Stimulated activated CD4-positive, alpha-beta T cell treated with anti-CD3 and anti-CD28 coated beads, Interleukin-2, amount 100 ng/mL, for 24 hours (primary cell): ENCODE data around the gene GRHPR.
"Not testable (repeated sequence)": the region's sequence is repeated elsewhere in the genome, so short reads cannot be mapped to it uniquely, and the experiment has no call there.

Experiments used
- DNase-seq, 2 donors: peaks; one replicate each; pipeline ENCODE4 v3.0.0-alpha.2; 2020

Gene GRHPR

DNA sequence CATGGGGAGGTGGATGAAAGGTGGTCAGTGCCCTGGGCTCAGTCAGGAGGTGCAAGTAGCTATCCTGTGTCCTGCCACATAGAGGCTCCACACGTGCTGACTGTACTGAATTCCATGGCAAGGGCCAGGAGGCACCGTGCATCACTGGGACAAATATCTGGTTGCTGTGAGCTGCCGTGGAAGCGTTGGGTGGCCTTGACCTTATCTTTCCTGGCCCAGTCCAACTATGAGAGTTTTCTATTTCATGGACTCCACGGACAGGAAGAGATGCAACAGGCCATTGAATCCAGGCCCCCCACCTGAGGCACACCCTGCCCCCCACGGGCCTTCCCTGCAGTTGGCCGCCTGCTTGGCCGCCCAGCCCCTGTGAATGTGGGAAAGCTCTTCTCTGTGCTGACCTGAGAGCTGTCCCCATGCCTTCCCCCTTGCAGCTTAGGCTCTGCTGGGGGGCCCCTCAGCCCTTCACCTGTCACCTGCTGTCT, 1.7 kb downstream of the GRHPR start:
- DNase-seq, result no peak

- DNase-seq, result no peak
Measured at GRCh38 chr9:37424686-37425297, 2.3 kb downstream of the GRHPR start.

DNA sequence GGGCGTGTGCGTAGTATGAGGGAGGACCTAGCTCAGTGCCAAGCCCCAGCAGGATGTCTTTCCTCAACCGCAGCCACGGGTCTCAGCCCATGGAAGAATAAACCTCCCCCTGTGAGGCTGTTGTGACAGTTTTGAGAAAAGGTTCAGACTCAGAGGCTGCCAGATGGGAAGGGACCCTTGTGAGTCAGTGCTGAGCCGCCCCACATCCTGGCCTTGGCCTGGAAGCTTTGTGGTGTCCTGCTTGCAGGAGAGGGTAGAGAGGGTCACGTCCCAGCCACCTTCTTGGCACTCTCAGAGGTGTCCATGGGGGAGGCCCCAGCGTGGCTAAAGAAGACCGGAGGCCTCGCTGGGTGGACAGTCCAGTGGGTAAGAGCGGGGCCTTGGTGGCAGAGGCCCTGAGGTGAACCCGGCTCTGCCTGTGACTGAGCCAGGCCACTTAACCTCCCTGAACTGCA, 2.8 kb downstream of the GRHPR start:
- DNase-seq, result no peak

DNA sequence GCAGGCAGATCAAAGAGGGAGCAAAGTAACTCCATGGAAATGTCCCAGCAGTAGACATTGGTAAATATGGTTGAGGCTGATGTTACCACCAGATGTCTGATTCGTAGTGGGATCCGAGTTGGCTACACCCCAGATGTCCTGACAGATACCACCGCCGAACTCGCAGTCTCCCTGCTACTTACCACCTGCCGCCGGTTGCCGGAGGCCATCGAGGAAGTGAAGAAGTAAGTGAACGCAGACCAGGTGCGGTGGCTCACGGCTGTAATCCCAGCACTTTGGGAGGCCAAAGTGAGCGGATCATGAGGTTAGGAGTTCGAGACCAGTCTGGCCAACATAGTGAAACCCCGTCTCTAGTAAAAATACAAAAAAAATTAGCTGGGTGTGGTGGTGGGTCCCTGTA, 3.9 kb downstream of the GRHPR start:
- DNase-seq, result not testable (repeated sequence)

DNA sequence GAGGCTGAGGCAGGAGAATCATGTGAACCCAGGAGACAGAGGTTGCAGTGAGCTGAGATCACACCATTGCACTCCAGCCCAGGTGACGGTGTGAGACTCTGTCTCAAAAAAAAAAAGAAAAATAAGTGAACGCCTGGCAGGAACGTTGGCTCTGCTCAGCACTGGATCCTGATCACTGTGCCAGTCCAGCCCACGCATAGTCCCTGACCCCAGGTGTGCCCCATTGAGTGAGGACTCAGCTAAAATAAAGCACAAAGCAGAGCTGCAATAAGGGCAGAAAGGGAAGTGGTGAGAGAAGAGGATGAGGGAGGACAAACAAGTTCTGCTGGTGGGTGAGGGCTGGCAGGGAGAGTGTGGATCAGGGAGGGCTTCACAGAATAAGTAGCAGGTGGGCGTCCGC, 4.3 kb downstream of the GRHPR start:
- DNase-seq, result no peak

DNA sequence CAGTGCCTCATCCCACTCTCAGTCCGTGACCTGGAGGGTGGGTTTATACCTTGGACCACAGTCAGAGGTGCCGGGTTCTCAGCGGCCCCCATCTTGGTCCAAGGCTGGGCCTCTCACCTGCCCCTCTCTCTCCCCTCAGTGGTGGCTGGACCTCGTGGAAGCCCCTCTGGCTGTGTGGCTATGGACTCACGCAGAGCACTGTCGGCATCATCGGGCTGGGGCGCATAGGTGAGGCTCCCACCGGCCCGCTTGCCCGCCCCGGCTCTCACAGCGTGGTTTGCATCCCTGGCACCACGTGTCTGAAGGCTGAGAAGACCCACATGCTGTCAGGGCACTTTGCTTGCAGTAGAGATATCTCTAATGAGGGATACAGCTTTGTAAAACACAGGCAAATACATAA, 5.8 kb downstream of the GRHPR start:
- DNase-seq, result no peak

GRCh38 chr9:37429441-37430285, 7.2 kb downstream of the GRHPR start:
- no peak for DNase-seq

DNA sequence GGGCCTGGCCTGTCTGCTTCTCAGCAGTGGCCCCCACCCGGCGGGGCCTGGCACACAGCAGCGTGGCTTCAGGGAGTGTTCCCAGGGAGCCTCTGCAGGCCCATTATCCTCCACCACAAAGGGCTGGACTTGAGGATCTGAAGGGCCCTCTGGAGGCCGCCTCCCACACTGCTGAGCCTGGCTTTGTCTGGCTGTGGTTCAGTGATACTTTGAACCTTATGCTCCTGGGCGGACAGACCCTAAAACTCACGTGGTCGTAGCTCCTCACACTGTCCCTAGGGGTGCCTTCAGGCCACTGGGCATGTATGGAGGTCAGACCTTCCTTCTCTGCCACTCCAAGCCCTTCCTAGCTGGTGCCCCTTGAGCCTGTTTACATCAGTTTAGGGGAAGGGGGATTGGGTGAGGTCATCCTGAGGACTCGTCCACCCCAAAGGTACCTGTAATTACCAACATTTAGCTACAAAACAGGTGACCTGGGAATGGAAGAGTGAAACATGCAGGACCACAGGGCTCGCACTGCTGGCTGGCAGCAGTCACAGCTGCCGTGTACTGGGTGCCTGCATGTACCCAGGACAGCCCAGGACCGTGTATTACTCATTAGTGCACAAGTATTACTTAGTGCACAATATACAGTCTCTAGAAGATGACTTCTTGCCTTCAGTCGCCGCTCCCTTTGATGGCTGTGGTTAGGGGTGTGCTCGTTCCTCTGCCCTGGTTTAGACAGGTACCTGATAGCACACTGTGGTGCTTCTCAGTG, 8.5 kb downstream of the GRHPR start:
- DNase-seq, result no peak

- no peak for DNase-seq
Measured at GRCh38 chr9:37432020-37432419, 9.5 kb downstream of the GRHPR start.

GRCh38 chr9:37433867-37434371, 11.4 kb downstream of the GRHPR start:
- no peak for DNase-seq

- DNase-seq, result no peak
Measured at GRCh38 chr9:37436540-37436939, 14.0 kb downstream of the GRHPR start.

DNA sequence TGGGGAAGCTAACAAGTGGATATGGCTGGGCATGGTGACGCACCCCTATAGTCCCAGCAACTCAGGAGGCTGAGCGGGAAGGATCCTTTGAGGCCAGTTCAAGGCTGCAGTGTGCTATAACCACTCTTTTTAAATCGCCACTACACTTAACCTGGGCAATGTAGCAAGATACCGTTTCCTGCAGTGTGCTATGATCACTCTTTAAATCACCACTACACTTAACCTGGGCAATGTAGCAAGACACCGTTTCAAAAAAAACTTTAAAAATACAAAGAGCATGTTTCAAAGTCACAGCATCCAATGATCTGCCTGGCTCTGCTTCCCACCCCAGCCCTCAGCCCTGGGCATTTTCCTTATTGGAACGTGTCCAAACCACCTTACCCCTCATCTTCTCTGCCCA, 14.5 kb downstream of the GRHPR start:
- no peak for DNase-seq

DNA sequence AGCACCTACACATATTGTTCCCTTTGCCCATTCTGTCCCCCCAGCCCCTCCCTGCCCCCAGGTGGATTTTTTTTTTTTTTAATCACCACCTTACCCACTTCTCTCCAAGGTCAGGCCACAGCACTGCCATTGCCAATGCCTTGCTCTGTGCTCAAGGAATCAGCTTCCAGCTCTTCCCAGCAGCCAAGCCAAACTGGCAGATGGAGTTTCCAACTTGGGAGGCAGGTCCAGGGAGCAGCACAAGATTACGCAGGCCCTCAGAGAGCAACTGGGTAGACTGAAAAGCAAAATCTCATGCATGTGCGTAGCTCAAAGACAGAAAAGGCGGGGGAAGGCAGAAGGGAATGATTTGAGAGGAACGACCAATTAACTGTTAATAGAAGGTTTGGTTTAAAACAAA, 15.1 kb downstream of the GRHPR start:
- no peak for DNase-seq

DNA sequence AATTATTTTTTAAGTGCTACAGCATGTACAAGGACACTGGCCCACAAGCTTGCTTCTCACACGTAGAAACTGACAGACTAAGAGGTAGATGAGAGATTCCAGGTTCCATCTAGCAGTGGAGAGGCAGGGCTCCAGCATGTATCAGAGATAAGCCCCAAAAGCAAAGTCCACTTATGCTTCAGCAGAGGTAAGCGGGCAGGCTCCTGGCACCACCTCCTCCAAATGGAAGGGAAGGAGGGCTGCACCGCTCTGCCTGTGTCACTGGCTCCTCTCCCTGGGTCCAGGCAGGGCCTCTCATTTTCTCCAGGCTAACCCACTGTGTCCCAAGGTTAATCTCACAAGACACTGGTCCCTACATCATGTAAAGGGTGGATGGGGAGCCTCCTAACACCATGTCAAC, 15.9 kb downstream of the GRHPR start:
- no peak for DNase-seq

- no peak for DNase-seq
Measured at GRCh38 chr9:37441776-37442370, 19.4 kb downstream of the GRHPR start.

DNA sequence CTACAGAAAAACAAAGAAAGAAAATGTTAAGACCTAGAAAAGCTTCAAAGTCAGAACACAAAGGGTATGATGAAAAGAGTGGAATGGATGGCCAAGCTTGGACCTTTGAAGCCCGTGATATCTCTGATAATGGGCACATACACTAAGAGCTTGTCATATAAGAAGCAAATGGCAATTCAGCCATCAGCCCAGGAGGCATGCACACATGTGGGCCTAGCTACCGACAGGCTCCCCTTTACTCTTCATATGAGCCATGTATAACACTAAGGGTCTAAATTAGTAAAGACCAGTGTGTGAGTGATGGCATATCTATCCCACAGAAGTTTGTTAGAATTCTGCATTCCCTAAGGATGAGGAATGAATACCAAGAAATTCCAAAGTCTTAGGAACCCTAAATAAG, 20.1 kb downstream of the GRHPR start:
- no peak for DNase-seq

GRCh38 chr9:37443566-37443965, 21.1 kb downstream of the GRHPR start:
- DNase-seq, result no peak

DNA sequence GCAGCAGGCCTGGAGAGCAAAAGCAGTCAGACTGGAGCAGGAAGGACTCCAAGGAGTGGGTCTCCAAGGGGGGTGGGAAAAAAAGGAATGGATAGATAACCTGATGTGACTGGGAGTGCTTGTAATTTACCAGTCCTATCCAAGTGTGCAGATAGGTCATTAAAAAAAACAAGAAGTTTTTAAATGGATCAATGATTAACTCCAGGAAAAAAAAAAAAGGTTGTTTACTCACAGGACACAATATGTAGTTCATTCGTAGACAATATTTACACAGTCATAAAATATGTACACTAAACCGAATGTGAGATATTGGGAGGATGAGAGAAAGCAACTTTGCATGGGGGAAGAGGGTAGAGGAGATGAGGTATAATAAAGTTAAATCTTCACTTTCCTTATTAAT, 22.4 kb downstream of the GRHPR start:
- DNase-seq, result no peak

DNA sequence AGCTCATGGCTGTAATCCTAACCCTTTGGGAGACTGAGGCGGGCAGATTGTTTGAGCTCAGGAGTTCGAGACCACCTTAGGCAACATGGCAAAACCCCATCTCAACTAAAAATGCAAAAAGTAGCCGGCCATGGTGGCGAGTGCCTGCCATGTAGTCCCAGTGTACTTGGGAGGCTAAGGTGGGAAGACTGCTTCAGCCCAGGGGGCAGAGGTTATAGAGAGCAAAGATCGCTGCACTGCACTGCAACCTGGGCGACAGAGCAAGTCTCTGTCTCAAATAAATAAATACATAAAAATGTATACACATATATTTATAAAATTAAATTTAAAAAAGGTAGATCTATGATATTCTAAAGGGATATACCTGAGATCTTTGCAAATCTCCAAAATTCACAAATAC, 23.3 kb downstream of the GRHPR start:
- DNase-seq, result no peak

GRCh38 chr9:37446401-37446800, 23.9 kb downstream of the GRHPR start:
- no peak for DNase-seq

- DNase-seq, result no peak
Measured at GRCh38 chr9:37447111-37447510, 24.6 kb downstream of the GRHPR start.

DNA sequence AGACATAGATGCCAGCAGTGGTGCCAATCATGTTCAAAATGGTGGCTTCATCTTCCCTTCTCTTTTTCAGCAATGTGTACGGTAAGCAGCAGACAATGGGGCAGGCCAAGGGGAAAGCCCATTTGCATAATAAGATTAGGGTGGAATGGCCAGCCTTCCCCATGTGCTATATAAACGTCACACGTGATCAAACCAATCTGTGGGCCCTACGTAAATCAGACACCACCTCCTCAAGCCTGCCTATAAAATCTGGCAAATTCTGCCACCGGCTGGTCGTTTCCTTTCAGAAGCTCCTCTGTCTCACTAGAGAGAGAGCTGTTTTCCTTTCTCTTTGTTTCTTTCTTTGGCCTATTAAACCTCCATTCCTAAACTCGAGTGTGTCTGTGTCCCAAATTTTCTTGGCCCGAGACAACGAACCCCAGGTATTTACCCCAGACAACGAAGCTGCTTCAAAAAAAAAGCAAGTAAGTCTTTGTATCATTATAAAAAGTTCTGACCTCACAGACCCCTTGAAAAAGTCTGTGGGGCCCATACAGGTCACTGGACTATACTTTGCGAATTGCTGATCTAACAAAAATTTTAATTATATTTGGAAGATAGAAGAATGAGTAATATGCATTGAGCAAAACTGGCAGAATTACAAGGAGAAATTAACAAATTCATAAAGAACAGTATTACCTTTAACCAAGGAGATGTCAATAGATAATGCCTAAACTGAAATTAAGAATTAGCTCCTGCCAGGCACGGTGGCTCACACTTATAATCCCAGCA, 27.6 kb downstream of the GRHPR start:
- DNase-seq, result no peak
